Stimulated activated CD8-positive, alpha-beta memory T cell treated with anti-CD3 and anti-CD28 coated beads, Interleukin-15, amount 100 ng/mL, for 24 hours (primary cell): ENCODE measurements around the gene TDP2.
"Not testable (repeated sequence)": the region's sequence is repeated elsewhere in the genome, so short reads cannot be mapped to it uniquely, and the experiment has no call there.

Source experiments
- DNase-seq: peaks from one replicate; pipeline ENCODE4 v3.0.0-alpha.2; 2020; ENCODE audit warnings: low read depth

TDP2 gene

GRCh38 chr6:24646771-24647170 is 19.9 kb downstream of the TDP2 start:
- no peak for DNase-seq

GRCh38 chr6:24644377-24644776 is 22.3 kb downstream of the TDP2 start:
- DNase-seq: no peak

GRCh38 chr6:24643920-24644319 is 22.8 kb downstream of the TDP2 start:
- no peak for DNase-seq

- no peak for DNase-seq
Observed at GRCh38 chr6:24642061-24642460, 24.6 kb downstream of the TDP2 start.

GRCh38 chr6:24640631-24641030 is 26.1 kb downstream of the TDP2 start:
- DNase-seq: not testable (repeated sequence)

GRCh38 chr6:24640166-24640565 is 26.5 kb downstream of the TDP2 start:
- no peak for DNase-seq

- no peak for DNase-seq
Observed at GRCh38 chr6:24636681-24637080, 30.0 kb downstream of the TDP2 start.

- DNase-seq: no peak
Observed at GRCh38 chr6:24632573-24632972, 34.1 kb downstream of the TDP2 start.

GRCh38 chr6:24631671-24632070 is 35.0 kb downstream of the TDP2 start:
- no peak for DNase-seq

GRCh38 chr6:24630856-24631505 is 35.7 kb downstream of the TDP2 start:
- DNase-seq: no peak

GRCh38 chr6:24621626-24622289 is 44.9 kb downstream of the TDP2 start:
- no peak for DNase-seq

GRCh38 chr6:24620637-24621036 is 46.1 kb downstream of the TDP2 start:
- no peak for DNase-seq

GRCh38 chr6:24619661-24620060 is 47.0 kb downstream of the TDP2 start:
- no peak for DNase-seq

GRCh38 chr6:24614648-24615047 is 52.1 kb downstream of the TDP2 start:
- DNase-seq: no peak

GRCh38 chr6:24614043-24614420 is 52.7 kb downstream of the TDP2 start:
- DNase-seq: no peak

- DNase-seq: no peak
Observed at GRCh38 chr6:24613361-24614042, 53.2 kb downstream of the TDP2 start.

GRCh38 chr6:24610672-24611071 is 56.0 kb downstream of the TDP2 start:
- DNase-seq: no peak

GRCh38 chr6:24607310-24608105 is 59.2 kb downstream of the TDP2 start:
- DNase-seq: no peak

GRCh38 chr6:24606200-24606930 is 60.3 kb downstream of the TDP2 start:
- DNase-seq: no peak

- DNase-seq: no peak
Observed at GRCh38 chr6:24603241-24603640, 63.5 kb downstream of the TDP2 start.

- DNase-seq: no peak
Observed at GRCh38 chr6:24600903-24601302, 65.8 kb downstream of the TDP2 start.
